Measurements from ENCODE around the gene ATP6V1G2. TPM values are rescaled to one million over a fixed set of nuclear protein-coding genes. Genes with fewer than 3 reads are reported as not detected.
A peak's percentile ranks its signal among the peaks of the same experiment; 100 is the strongest.
"Not testable (repeated sequence)": the region's sequence is repeated elsewhere in the genome, so short reads cannot be mapped to it uniquely, and the experiment has no call there.

ATP6V1G2 gene
- polyA plus RNA-seq, 1 donor, result 9.1 TPM

DNA sequence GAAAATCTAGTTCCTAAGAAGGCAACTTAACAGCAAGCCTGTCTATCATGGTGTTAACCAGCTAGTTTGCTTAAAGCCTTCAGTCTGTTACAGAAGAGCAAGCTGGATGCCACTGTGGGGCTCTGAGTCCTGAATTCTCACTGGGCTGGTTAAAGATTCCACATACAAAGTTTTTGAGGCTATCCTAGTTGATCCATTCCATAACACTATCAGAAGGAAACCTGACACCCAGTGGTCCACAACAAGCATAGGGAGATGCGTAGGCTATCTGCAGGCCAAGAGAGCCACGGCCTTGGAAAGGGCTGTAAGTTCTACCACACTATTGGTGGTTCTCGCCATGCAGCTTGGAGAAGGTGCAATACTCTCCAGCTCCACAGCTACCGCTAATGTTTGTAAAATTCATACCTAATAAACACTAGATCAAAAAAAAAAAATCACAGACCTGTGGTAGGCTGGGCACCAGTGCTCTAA lies 18.1 kb downstream of the ATP6V1G2 start:
- WGBS (ENCODE audit: insufficient coverage, low lambda C conversion rate), result 75% methylated on average over 1 of the region's 4 CpGs
- peaks cover 7% of the 10 kb centered on the region for H3K4me1 ChIP-seq (ENCODE audit: control insufficient read depth, insufficient read depth, low read length)
- H3K27ac ChIP-seq (ENCODE audit: low read length), result no peak overlapping the region
- H3K4me3 ChIP-seq (ENCODE audit: low read length), result no peak overlapping the region
- H3K27me3 ChIP-seq (ENCODE audit: control insufficient read depth, insufficient read depth, low read length), result no peaks in the 10 kb centered on the region
- H3K9me3 ChIP-seq (ENCODE audit: control insufficient read depth, low read depth, low read length), result no peaks in the 10 kb centered on the region
- no peak for DNase-seq
- peaks cover 40% of the 10 kb centered on the region for H3K36me3 ChIP-seq (ENCODE audit: control insufficient read depth, insufficient read depth, low read length)

DNA sequence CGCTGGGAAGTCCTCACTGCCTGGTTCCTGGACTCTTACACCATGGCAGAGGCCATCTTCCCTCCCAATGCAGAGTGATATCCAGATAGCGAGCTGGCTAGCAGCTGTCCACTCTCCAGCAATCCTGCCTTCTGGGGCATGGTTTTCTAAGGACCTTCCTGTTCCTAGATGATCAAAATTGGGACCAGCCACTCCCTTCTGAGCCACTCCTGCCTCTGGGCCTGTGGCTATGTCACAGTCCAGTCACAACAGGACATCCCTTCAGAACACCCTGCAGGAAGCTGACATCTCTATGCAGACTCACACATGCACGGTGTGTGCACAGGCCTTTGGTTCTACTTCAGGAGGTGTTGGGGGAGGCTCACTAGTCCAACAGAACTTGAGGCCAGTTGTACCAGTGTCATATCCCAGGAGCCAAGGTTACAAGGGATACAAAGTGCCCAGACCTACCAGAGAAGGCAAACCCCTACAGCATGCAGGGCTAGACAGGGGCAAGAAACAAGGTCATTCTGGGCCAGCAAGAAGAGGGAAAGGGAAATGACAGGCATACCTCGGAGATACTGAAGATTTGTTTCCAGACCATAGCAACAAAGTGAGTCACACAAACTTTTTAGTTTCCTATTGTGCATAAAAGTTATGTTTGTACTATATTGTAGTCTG lies 20.3 kb downstream of the ATP6V1G2 start:
- H3K4me3 ChIP-seq (ENCODE audit: low read length), result no peak overlapping the region
- 80% methylated on average over 1 of the region's 4 CpGs for WGBS (ENCODE audit: insufficient coverage, low lambda C conversion rate)
- peaks cover 17% of the 10 kb centered on the region for H3K36me3 ChIP-seq (ENCODE audit: control insufficient read depth, insufficient read depth, low read length)
- peaks cover 7% of the 10 kb centered on the region for H3K4me1 ChIP-seq (ENCODE audit: control insufficient read depth, insufficient read depth, low read length)
- DNase-seq, result no peak
- H3K27me3 ChIP-seq (ENCODE audit: control insufficient read depth, insufficient read depth, low read length), result peaks cover 2% of the 10 kb centered on the region
- H3K27ac ChIP-seq (ENCODE audit: low read length), result no peak overlapping the region
- no peaks in the 10 kb centered on the region for H3K9me3 ChIP-seq (ENCODE audit: control insufficient read depth, low read depth, low read length)

GRCh38 chr6:31525553-31525931 lies 20.9 kb downstream of the ATP6V1G2 start:
- no CpG with 5 or more reads among the region's 8 CpGs for WGBS (ENCODE audit: insufficient coverage, low lambda C conversion rate)

GRCh38 chr6:31521835-31522234 lies 24.6 kb downstream of the ATP6V1G2 start:
- Histone ChIP-seq H3K4me1 (ENCODE audit: control insufficient read depth, insufficient read depth, low read length) (no peaks in the 10 kb centered on the region), H3K4me3 (ENCODE audit: low read length) (no peak overlapping the region), H3K27me3 (ENCODE audit: control insufficient read depth, insufficient read depth, low read length) (peaks cover 6% of the 10 kb centered on the region), H3K27ac (ENCODE audit: low read length) (no peak overlapping the region), H3K9me3 (ENCODE audit: control insufficient read depth, low read depth, low read length) (no peaks in the 10 kb centered on the region), H3K36me3 (ENCODE audit: control insufficient read depth, insufficient read depth, low read length) (no peaks in the 10 kb centered on the region)
- DNase-seq, result no peak
- WGBS (ENCODE audit: insufficient coverage, low lambda C conversion rate), result no CpG with 5 or more reads among the region's 3 CpGs

More at GRCh38 chr6:31525553-31525931, 20.9 kb downstream of the ATP6V1G2 start:
- Histone ChIP-seq H3K4me3 (ENCODE audit: low read length) (no peak overlapping the region), H3K9me3 (ENCODE audit: control insufficient read depth, low read depth, low read length) (no peaks in the 10 kb centered on the region), H3K27me3 (ENCODE audit: control insufficient read depth, insufficient read depth, low read length) (peaks cover 2% of the 10 kb centered on the region), H3K27ac (ENCODE audit: low read length) (no peak overlapping the region), H3K4me1 (ENCODE audit: control insufficient read depth, insufficient read depth, low read length) (peaks cover 7% of the 10 kb centered on the region), H3K36me3 (ENCODE audit: control insufficient read depth, insufficient read depth, low read length) (peaks cover 12% of the 10 kb centered on the region)
- DNase-seq, result no peak

DNA sequence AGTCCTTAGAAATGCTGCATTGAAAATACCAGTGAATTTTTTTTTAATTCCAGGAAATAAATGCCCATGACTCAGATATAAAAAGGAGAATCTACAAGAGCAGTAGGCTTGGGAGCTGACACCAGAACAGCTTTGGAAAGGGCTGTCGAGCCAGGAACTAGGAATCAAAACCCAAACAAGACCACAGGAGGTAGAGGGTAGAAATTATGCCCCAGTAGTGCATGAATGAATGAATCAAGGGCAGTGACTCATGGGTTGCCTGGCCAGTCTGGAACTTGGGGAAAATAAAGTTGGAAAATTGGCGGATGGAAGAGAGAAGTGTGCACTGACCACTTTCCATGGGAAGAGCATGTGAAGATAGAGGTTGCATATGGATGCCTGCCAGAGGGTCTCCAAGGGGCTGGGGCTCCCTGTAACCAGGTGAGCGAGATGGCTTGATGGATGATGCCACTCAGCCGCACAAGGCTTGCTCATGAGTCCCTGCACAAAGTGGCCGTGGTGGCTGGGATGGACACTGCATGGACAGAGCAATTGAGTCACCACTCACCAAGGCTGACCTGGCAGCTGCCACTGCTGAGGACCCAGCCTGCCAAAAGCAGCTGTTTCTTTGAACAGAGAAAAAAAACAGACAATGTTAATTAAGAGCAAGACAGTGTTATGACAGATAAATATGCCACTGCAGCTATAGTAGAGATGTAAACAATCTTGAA lies 32.8 kb downstream of the ATP6V1G2 start:
- H3K9me3 ChIP-seq (ENCODE audit: control insufficient read depth, low read depth, low read length), result no peaks in the 10 kb centered on the region
- no CpG with 5 or more reads among the region's 5 CpGs for WGBS (ENCODE audit: insufficient coverage, low lambda C conversion rate)
- H3K4me3 ChIP-seq (ENCODE audit: low read length), result no peak overlapping the region
- H3K27ac ChIP-seq (ENCODE audit: low read length), result no peak overlapping the region
- no peak for DNase-seq
- no peaks in the 10 kb centered on the region for H3K36me3 ChIP-seq (ENCODE audit: control insufficient read depth, insufficient read depth, low read length)
- no peaks in the 10 kb centered on the region for H3K4me1 ChIP-seq (ENCODE audit: control insufficient read depth, insufficient read depth, low read length)
- peaks cover 15% of the 10 kb centered on the region for H3K27me3 ChIP-seq (ENCODE audit: control insufficient read depth, insufficient read depth, low read length)

- WGBS (ENCODE audit: insufficient coverage, low lambda C conversion rate), result 73% methylated on average over 3 of the region's 4 CpGs
- DNase-seq, result no peak
- peaks cover 27% of the 10 kb centered on the region for H3K27me3 ChIP-seq (ENCODE audit: control insufficient read depth, insufficient read depth, low read length)
- H3K36me3 ChIP-seq (ENCODE audit: control insufficient read depth, insufficient read depth, low read length), result no peaks in the 10 kb centered on the region
- no peak overlapping the region for H3K27ac ChIP-seq (ENCODE audit: low read length)
- no peak overlapping the region for H3K4me3 ChIP-seq (ENCODE audit: low read length)
- H3K4me1 ChIP-seq (ENCODE audit: control insufficient read depth, insufficient read depth, low read length), result no peaks in the 10 kb centered on the region
- no peaks in the 10 kb centered on the region for H3K9me3 ChIP-seq (ENCODE audit: control insufficient read depth, low read depth, low read length)
Measured at GRCh38 chr6:31510007-31510406, 36.4 kb downstream of the ATP6V1G2 start.

DNA sequence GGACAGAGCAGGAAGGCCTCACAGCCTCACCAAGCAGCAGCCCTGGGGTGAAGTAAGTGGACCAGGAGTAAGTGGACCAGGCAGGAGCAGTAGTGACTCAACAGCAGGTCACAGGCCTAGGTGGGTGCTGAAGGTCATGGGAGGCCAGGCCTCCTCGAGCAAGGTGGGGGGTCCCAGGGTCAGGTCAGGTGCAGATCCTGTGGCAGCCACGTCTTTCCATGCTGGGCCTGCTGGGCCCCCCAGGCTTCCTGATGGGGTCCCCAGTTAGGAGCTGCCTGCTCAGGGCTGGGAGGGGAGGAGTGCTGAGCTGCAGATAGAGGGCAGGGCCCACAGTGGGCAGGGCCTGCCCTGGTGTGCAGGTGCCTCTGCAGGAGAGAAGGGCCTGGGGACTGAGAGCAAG lies 37.4 kb downstream of the ATP6V1G2 start:
- not testable (repeated sequence) for DNase-seq; H3K4me3 ChIP-seq (ENCODE audit: low read length); H3K36me3 ChIP-seq (ENCODE audit: control insufficient read depth, insufficient read depth, low read length); H3K27ac ChIP-seq (ENCODE audit: low read length); H3K4me1 ChIP-seq (ENCODE audit: control insufficient read depth, insufficient read depth, low read length); H3K9me3 ChIP-seq (ENCODE audit: control insufficient read depth, low read depth, low read length)
- H3K27me3 ChIP-seq (ENCODE audit: control insufficient read depth, insufficient read depth, low read length), result peaks cover 30% of the 10 kb centered on the region
- WGBS (ENCODE audit: insufficient coverage, low lambda C conversion rate), result no CpG with 5 or more reads among the region's 2 CpGs

DNA sequence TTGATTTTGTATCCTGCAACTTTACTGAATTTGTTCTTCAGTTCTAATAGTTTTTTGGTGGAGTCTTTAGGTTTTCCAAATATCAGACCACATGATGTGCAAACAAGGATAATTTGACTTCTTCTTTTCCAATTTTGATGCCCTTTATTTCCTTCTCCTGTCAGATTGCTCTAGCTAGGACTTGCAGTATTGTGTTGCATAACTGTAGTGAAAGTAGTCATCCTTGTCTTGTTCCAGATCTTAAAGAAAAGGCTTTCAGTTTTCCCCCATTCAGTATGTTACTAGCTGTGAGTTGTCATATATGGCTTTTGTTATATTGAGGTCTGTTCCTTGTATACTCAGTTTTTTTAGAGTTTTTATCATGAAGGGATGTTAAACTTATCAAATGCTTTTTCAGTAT lies 43.8 kb downstream of the ATP6V1G2 start:
- H3K27me3 ChIP-seq (ENCODE audit: control insufficient read depth, insufficient read depth, low read length), result peaks cover 47% of the 10 kb centered on the region
- no peak overlapping the region for H3K27ac ChIP-seq (ENCODE audit: low read length)
- H3K36me3 ChIP-seq (ENCODE audit: control insufficient read depth, insufficient read depth, low read length), result no peaks in the 10 kb centered on the region
- H3K9me3 ChIP-seq (ENCODE audit: control insufficient read depth, low read depth, low read length), result peaks cover 6% of the 10 kb centered on the region
- no peak overlapping the region for H3K4me3 ChIP-seq (ENCODE audit: low read length)
- peaks cover 4% of the 10 kb centered on the region for H3K4me1 ChIP-seq (ENCODE audit: control insufficient read depth, insufficient read depth, low read length)
- DNase-seq, result no peak

DNA sequence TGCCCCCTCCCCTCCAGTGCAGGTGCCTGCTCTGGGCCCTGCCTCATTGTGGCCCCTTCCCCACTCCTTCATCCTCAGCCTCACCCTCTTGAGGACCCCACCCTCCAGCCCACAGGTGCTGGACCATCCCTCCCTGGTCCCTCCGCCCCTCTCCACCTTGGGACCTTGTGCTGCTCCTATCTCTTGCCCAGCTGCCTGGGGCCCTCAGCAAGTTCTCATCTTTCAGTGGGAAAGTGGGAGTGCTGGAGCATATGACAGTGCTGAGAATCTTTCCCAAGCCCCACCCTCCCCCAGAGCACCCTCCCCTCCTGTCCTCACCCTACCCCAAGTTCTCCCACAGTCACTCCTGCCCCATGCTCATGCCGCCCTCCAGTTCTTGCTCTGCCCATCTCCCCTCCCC lies 46.8 kb downstream of the ATP6V1G2 start:
- peaks cover 57% of the 10 kb centered on the region for H3K27me3 ChIP-seq (ENCODE audit: control insufficient read depth, insufficient read depth, low read length)
- H3K9me3 ChIP-seq (ENCODE audit: control insufficient read depth, low read depth, low read length); H3K4me3 ChIP-seq (ENCODE audit: low read length); H3K36me3 ChIP-seq (ENCODE audit: control insufficient read depth, insufficient read depth, low read length); H3K27ac ChIP-seq (ENCODE audit: low read length); H3K4me1 ChIP-seq (ENCODE audit: control insufficient read depth, insufficient read depth, low read length); DNase-seq: not testable (repeated sequence)
- WGBS (ENCODE audit: insufficient coverage, low lambda C conversion rate), result no CpG with 5 or more reads among the region's 2 CpGs

- H3K36me3 ChIP-seq (ENCODE audit: control insufficient read depth, insufficient read depth, low read length), result no peaks in the 10 kb centered on the region
Measured at GRCh38 chr6:31498748-31499147, 47.7 kb downstream of the ATP6V1G2 start.

More at GRCh38 chr6:31498748-31499147, 47.7 kb downstream of the ATP6V1G2 start:
- H3K27me3 ChIP-seq (ENCODE audit: control insufficient read depth, insufficient read depth, low read length), result peaks cover 65% of the 10 kb centered on the region
- peaks cover 11% of the 10 kb centered on the region for H3K4me1 ChIP-seq (ENCODE audit: control insufficient read depth, insufficient read depth, low read length)
- peaks cover 6% of the 10 kb centered on the region for H3K9me3 ChIP-seq (ENCODE audit: control insufficient read depth, low read depth, low read length)
- no peak overlapping the region for H3K27ac ChIP-seq (ENCODE audit: low read length)
- no peak overlapping the region for H3K4me3 ChIP-seq (ENCODE audit: low read length)
- no CpG with 5 or more reads among the region's 21 CpGs for WGBS (ENCODE audit: insufficient coverage, low lambda C conversion rate)
- peak in 1 of 2 donors; percentile 3 for DNase-seq

Measured in large intestine (tissue), 3 donors.